WTC11 (cell line): ENCODE measurements around the gene FAT4. TPM values are rescaled to one million over a fixed set of nuclear protein-coding genes. Genes with fewer than 3 reads are reported as not detected.

Source experiments
- ATAC-seq: fragments of 200-7000 bp; cut with Tn5 transposase; 2 replicates; pipeline ENCODE4 v1.10.0; 2021; ENCODE audit warnings: mild to moderate bottlenecking, moderate library complexity
- Bru-seq: library from RNA; stranded (reverse); fragments of 400-500 nt; gene quantifications from one replicate; lab custom pipeline; 2021; lab: Mats Ljungman, UMichigan
- CTCF ChIA-PET: fragments of 300-600 bp; sonication (Branson Sonifier 250); formaldehyde crosslinking; loops from one replicate; lab custom pipeline; 2021; ENCODE audit warnings: antibody characterized with exemption; lab: Charles Lee
- POLR2A ChIA-PET: fragments of 350-600 bp; sonication (Branson Sonifier 250); formaldehyde crosslinking; loops from one replicate; lab custom pipeline; 2021; ENCODE audit warnings: antibody characterized with exemption; lab: Charles Lee
- DNase-seq: peaks from one replicate; pipeline ENCODE4 v3.0.0; 2021; ENCODE audit warnings: low spot score
- H3K27ac Mint-ChIP-seq: 2 replicates; pipeline ENCODE4 v1.8.0; 2021; ENCODE audit warnings: mixed read lengths
- H3K27me3 Mint-ChIP-seq: 2 replicates; pipeline ENCODE4 v1.8.0; 2021; ENCODE audit warnings: low read depth, mild to moderate bottlenecking, moderate library complexity, mixed read lengths
- H3K36me3 Mint-ChIP-seq: 2 replicates; pipeline ENCODE4 v1.8.0; 2021; ENCODE audit warnings: mixed read lengths
- H3K4me1 Mint-ChIP-seq: 2 replicates; pipeline ENCODE4 v1.8.0; 2022; ENCODE audit warnings: mixed read lengths
- H3K4me3 Mint-ChIP-seq: 2 replicates; pipeline ENCODE4 v1.8.0; 2021; ENCODE audit warnings: mild to moderate bottlenecking, moderate library complexity, mixed read lengths
- H3K9me3 Mint-ChIP-seq: 2 replicates; pipeline ENCODE4 v1.8.0; 2021; ENCODE audit warnings: mixed read lengths
- ARID4B ChIP-seq: sonication (generic); formaldehyde crosslinking; IDR thresholded peaks from 2 replicates; pipeline ENCODE4 v1.8.0; 2023; ENCODE audit warnings: missing genetic modification reagents, mild to moderate bottlenecking, borderline replicate concordance
- CDX4 ChIP-seq: fragments of 250-450 bp; sonication (Bioruptor Pico); IDR thresholded peaks from 2 replicates; pipeline ENCODE4 v1.9.0; 2021; ENCODE audit warnings: moderate library complexity, mild to moderate bottlenecking, inconsistent platforms, borderline replicate concordance
- E2F1 ChIP-seq: sonication (generic); formaldehyde crosslinking; IDR thresholded peaks from 2 replicates; pipeline ENCODE4 v1.8.0; 2022; ENCODE audit warnings: mild to moderate bottlenecking, missing genetic modification reagents
- ESRRA ChIP-seq: sonication (generic); formaldehyde crosslinking; IDR thresholded peaks from 2 replicates; pipeline ENCODE4 v1.8.1; 2022; ENCODE audit warnings: mild to moderate bottlenecking, missing genetic modification reagents, borderline replicate concordance
- ETV6 ChIP-seq: sonication (generic); formaldehyde crosslinking; IDR thresholded peaks from 2 replicates; pipeline ENCODE4 v1.8.1; 2022; ENCODE audit warnings: mild to moderate bottlenecking, missing genetic modification reagents
- FOXK1 ChIP-seq: sonication (generic); formaldehyde crosslinking; IDR thresholded peaks from 2 replicates; pipeline ENCODE4 v1.8.0; 2022; ENCODE audit warnings: mild to moderate bottlenecking, moderate library complexity, missing genetic modification reagents
- FOXP1 ChIP-seq: sonication (generic); formaldehyde crosslinking; IDR thresholded peaks from 2 replicates; pipeline ENCODE4 v1.8.0; 2022; ENCODE audit warnings: missing genetic modification reagents, mild to moderate bottlenecking, moderate library complexity, borderline replicate concordance
- IRF1 ChIP-seq: sonication (generic); formaldehyde crosslinking; IDR thresholded peaks from 2 replicates; pipeline ENCODE4 v1.8.0; 2023; ENCODE audit warnings: missing genetic modification reagents
- KAT7 ChIP-seq: sonication (generic); formaldehyde crosslinking; IDR thresholded peaks from 2 replicates; pipeline ENCODE4 v1.8.1; 2023; ENCODE audit warnings: missing genetic modification reagents, mild to moderate bottlenecking, borderline replicate concordance
- NFATC4 ChIP-seq: fragments of 250-450 bp; sonication (Bioruptor Pico); IDR thresholded peaks from 2 replicates; pipeline ENCODE4 v1.9.0; 2021; ENCODE audit warnings: mild to moderate bottlenecking
- NFE2L1 ChIP-seq: sonication (generic); formaldehyde crosslinking; IDR thresholded peaks from 2 replicates; pipeline ENCODE4 v1.8.1; 2023; ENCODE audit warnings: missing genetic modification reagents
- NFYB ChIP-seq: sonication (generic); formaldehyde crosslinking; conservative IDR thresholded peaks from 2 replicates; pipeline ENCODE4 v1.8.0; 2022; ENCODE audit warnings: low read depth, missing genetic modification reagents
- NR1H2 ChIP-seq: sonication (generic); formaldehyde crosslinking; IDR thresholded peaks from 2 replicates; pipeline ENCODE4 v1.9.0; 2021; ENCODE audit warnings: mild to moderate bottlenecking, moderate library complexity, missing genetic modification reagents
- RELA ChIP-seq: sonication (generic); formaldehyde crosslinking; IDR thresholded peaks from 2 replicates; pipeline ENCODE4 v1.8.1; 2022; ENCODE audit warnings: missing genetic modification reagents, mild to moderate bottlenecking, borderline replicate concordance
- SMAD3 ChIP-seq: sonication (generic); formaldehyde crosslinking; IDR thresholded peaks from 2 replicates; pipeline ENCODE4 v1.8.0; 2022; ENCODE audit warnings: missing genetic modification reagents, mild to moderate bottlenecking, borderline replicate concordance
- SP1 ChIP-seq: sonication (generic); formaldehyde crosslinking; conservative IDR thresholded peaks from 2 replicates; pipeline ENCODE4 v1.8.1; 2022; ENCODE audit warnings: missing genetic modification reagents
- TEAD1 ChIP-seq: sonication (generic); formaldehyde crosslinking; IDR thresholded peaks from 2 replicates; pipeline ENCODE4 v1.8.0; 2022; ENCODE audit warnings: mild to moderate bottlenecking, missing genetic modification reagents
- TEAD4 ChIP-seq: sonication (generic); formaldehyde crosslinking; IDR thresholded peaks from 2 replicates; pipeline ENCODE4 v1.8.0; 2022; ENCODE audit warnings: mild to moderate bottlenecking, missing genetic modification reagents
- USF1 ChIP-seq: sonication (generic); formaldehyde crosslinking; IDR thresholded peaks from 2 replicates; pipeline ENCODE4 v1.8.0; 2022; ENCODE audit warnings: mild to moderate bottlenecking, missing genetic modification reagents
- USF2 ChIP-seq: sonication (generic); formaldehyde crosslinking; IDR thresholded peaks from 2 replicates; pipeline ENCODE4 v1.8.1; 2023; ENCODE audit warnings: mild to moderate bottlenecking, missing genetic modification reagents, moderate library complexity
- ZBTB43 ChIP-seq: sonication (generic); formaldehyde crosslinking; IDR thresholded peaks from 2 replicates; pipeline ENCODE4 v1.8.1; 2023; ENCODE audit warnings: mild to moderate bottlenecking, missing genetic modification reagents
- ZMAT4 ChIP-seq: fragments of 250-450 bp; sonication (Bioruptor Pico); IDR thresholded peaks from 2 replicates; pipeline ENCODE4 v1.9.0; 2021; ENCODE audit warnings: mild to moderate bottlenecking
- ZNF219 ChIP-seq: sonication (generic); formaldehyde crosslinking; IDR thresholded peaks from 2 replicates; pipeline ENCODE4 v1.8.0; 2023; ENCODE audit warnings: missing genetic modification reagents, mild to moderate bottlenecking, borderline replicate concordance
- ZNF317 ChIP-seq: sonication (generic); formaldehyde crosslinking; IDR thresholded peaks from 2 replicates; pipeline ENCODE4 v1.8.1; 2023; ENCODE audit warnings: low read depth, mild to moderate bottlenecking, moderate library complexity, missing genetic modification reagents, borderline replicate concordance
- ZNF416 ChIP-seq: fragments of 250-450 bp; sonication (Bioruptor Pico); IDR thresholded peaks from 2 replicates; pipeline ENCODE4 v1.9.0; 2021; ENCODE audit warnings: mild to moderate bottlenecking, inconsistent platforms
- long read RNA-seq, 3 experiments: library from RNA in 1 of 3; library from capped mRNA in 1 of 3; library from polyadenylated mRNA in 1 of 3; unstranded in 2 of 3; stranded (forward) in 1 of 3; transcript quantifications; one replicate each; pipeline ENCODE4 v2.0.0, GENCODE V29; 2021
- total RNA-seq: library from RNA; stranded (reverse); gene quantifications from 3 replicates; pipeline ENCODE4 v1.2.3, GENCODE V29; 2021

Gene FAT4
- total RNA-seq (6.6 to 10.5 TPM (median 6.8 TPM) in 3 replicates), Bru-seq, nascent RNA (percentile 60 among the genes with signal in this experiment)
- long read RNA-seq, experiment 1, partial matches to known transcripts: 11 of 14 reads
- long read RNA-seq, experiment 1, other reads (novel, unspliced or antisense): 3 of 14 reads
- long read RNA-seq, experiment 2, partial matches to known transcripts: 5 of 15 reads
- long read RNA-seq, experiment 2, other reads (novel, unspliced or antisense): 10 of 15 reads
- long read RNA-seq, experiment 3: 0 reads

GRCh38 chr4:125314676-125315575 is at the start of gene FAT4:
Gene FAT4 (plus strand): TSS chr4:125314955. CDS start chr4:125316412, 1,457 bp downstream.
- Mint-ChIP-seq H3K27me3 (peaks cover 34% of the 10 kb centered on the region), H3K27ac (peak within 1 kb of the TSS; percentile 35), H3K4me3 (peak within 1 kb of the TSS; percentile 88), H3K4me1 (peaks cover 37% of the 10 kb centered on the region), H3K9me3 (no peaks in the 10 kb centered on the region), H3K36me3 (peaks cover 8% of the 10 kb centered on the region; the same call in 1 of the 2 replicates)
- DNase-seq (peak; percentile 90), ATAC-seq (peak; percentile 85)
- CTCF ChIA-PET: interaction anchor here (0.7 to 6.3 kb wide), 13 partner anchors 8 to 1267 kb away, joined by 3 to 64 read pairs (median 4); no protein-coding TSS in a partner anchor
- POLR2A ChIA-PET: interaction anchor here (0.6 to 0.8 kb wide), 5 partner anchors 12 to 673 kb away, joined by 3 to 9 read pairs (median 4); no protein-coding TSS in a partner anchor
- TF ChIP-seq USF1 (CRISPR knock-in tag) (no peak), CDX4 (CRISPR knock-in tag) (no peak), FOXP1 (peak; percentile 70; the same call in 1 of the 2 replicates), ZBTB43 (CRISPR knock-in tag) (peak; percentile 70), TEAD4 (CRISPR knock-in tag) (no peak), KAT7 (CRISPR knock-in tag) (no peak), SMAD3 (CRISPR knock-in tag) (peak; percentile 16; the same call in 1 of the 2 replicates), USF2 (CRISPR knock-in tag) (no peak), NR1H2 (CRISPR knock-in tag) (no peak), ZMAT4 (CRISPR knock-in tag) (no peak), ZNF416 (no peak; the same call in 1 of the 2 replicates), NFATC4 (CRISPR knock-in tag) (no peak), TEAD1 (peak; percentile 63), NFE2L1 (CRISPR knock-in tag) (peak; percentile 59; the same call in 1 of the 2 replicates), NFYB (CRISPR knock-in tag) (peak; percentile 79), ZNF219 (CRISPR knock-in tag) (no peak), RELA (0 out of 2 replicates have a peak, but pooled peaks have one; percentile 27), SP1 (CRISPR knock-in tag) (peak; percentile 36; the same call in 1 of the 2 replicates), ESRRA (no peak), ARID4B (CRISPR knock-in tag) (peak; percentile 44; the same call in 1 of the 2 replicates), IRF1 (no peak; the same call in 1 of the 2 replicates), ZNF317 (CRISPR knock-in tag) (no peak), E2F1 (CRISPR knock-in tag) (no peak), ETV6 (CRISPR knock-in tag) (peak; percentile 59; the same call in 1 of the 2 replicates), FOXK1 (CRISPR knock-in tag) (peak; percentile 56; the same call in 1 of the 2 replicates)
